HPDE6-E6E7 (cell line): Measurements from ENCODE around the gene ATP8B3.
"Not testable (repeated sequence)": the region's sequence is repeated elsewhere in the genome, so short reads cannot be mapped to it uniquely, and the experiment has no call there.

ENCODE experiments used
- DNase-seq: peaks from one replicate; pipeline ENCODE4 v3.0.0; 2011; ENCODE audit warnings: missing footprints; ENCODE audit errors: extremely low spot score

Gene ATP8B3

DNA sequence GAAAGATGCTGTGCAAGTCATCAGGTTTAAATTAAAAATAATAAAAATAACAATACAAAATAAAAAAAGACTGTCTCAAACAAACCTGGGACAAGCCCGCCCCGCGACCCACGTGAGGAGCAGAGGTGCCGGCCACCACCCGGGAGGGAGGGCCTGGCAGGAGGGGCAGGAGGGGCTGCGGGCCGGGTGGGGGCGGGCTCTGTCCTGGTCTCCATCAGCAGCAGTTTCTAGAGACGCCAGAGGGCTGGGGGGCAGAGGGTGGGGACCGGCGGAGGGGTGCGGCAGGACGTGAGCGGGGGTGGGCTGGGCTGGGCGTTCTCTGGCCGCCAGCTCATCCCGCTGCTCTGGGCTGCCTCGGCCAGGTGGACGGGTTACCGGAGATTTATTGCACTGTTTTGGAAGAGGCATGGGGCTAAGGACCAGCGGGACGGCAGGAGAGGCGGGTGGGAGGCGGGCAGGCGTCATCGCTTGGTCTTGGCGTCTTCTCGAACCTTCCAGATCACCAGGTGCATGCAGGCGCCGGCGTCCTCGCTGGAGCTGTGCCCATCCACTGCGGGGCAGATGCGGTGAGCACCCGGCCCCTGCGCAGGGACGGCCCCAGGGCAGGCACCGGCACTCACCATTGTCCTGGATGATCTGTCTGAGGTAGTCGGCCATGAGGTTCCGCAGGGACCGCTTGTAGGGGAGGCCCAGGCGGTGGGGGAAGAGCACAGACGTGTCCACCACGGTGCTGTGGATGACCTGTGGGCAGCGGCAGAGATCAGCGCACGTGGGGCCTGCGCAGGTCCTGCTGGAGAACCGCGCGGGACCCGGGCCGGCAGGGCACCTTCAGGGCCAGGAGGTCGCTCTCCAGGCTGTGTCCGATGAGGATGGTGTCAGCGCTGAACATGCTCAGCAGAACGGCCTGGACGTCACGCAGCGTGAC lies 3.8 kb upstream of the ATP8B3 start:
- no peak for DNase-seq

DNA sequence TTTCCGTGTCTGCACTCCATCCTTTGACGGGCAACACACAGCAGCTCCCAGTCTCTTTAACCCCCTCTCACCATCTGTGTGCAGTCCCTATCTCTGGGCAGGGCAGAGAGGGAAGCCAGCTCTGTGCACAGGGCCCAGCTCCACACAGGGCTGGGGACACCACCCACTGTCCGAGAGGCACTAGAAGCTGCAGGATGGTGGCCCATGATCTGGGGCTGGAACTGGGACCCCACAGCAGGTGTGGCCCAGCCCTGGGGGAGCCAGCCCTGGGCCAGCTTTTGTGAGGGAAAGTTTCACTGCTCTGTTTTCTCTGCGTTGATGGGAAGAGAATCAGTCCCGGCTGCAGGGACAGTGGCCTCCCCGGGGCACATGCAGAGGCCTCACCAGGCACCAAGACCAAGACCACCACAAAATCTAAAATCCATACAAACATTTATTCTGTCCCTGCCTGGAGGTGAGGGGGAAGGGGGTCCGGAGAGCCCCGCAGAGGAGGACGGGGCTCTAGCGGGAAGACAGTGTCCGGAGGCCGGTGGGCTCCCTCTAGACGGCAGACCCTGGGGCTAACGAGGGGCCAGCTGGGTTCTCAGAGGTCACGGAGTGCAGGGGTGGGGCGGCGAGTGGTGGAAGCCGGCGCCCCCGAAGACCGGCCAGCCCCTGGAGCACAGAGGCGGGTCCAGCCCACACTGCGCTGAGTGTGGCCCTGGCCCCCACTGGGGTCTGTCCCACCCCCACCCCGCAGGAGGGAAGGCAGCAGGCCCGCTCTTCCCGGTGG lies 2.9 kb upstream of the ATP8B3 start:
- DNase-seq, result no peak

DNA sequence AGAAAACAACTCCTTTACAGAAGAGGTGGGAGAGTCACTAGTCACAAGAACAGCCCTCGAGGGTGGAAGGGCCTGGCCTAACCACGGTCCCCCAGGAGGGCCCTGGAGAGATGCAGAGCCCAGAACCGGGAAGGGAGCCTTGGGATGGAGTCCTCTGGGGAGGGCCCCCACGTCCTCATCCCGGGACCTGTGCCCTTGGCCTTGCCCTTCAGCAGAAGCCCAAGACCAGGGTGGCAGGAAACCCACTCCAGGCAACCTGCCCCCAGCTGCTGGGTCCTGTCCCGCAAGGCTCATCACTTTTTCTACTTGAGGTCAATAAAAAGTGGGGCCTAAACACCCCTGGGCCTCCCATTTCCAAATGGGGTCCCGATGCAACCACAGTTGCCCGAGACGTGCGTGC lies 2.3 kb upstream of the ATP8B3 start:
- DNase-seq, result no peak

DNA sequence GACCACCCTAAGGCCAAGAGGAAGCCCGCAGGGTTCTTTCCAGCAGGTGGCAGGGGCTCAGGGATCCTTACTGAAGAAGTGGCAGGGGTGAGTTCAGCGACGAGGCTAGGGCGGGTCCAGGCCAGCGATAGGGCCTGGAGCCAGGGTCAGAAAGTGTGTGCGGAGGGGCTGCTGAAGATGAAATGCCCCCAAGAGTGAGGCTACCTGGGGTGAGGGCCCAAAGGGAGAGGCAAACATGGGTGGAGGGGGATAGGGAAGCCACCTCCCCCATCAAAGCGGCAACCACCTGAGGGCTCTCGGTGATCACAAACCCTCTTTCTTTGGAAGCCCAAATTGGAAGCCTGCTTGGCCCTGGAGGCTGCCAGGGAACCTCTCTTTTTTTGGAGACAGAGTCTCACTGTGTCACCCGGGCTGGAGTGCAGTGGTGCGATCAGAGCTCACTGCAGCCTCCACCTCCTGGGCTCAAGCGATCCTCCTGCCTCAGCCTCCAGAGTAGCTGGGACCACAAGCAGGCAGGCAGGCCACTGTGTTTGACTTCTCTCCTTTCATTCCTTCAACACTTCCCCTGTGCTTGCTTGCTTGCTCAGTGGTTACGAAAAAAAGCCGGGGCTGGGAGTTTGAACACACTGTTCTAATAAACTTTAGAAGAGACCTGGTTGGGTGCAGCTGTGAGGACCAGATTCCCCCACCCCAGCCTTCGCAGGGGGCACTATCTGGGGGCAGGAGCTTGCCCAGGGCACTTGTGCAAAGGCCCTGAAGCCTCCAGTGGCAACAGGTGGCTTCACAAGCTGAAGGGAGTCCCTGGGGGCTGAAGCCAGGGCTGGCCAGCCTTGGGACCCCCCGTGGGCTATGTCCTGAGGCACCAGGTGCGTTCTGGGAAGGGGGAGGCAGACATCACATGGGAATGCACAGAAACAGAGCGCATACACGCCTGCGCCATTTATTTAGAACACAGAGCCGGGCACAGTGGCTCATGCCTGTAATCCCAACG lies 1.4 kb upstream of the ATP8B3 start:
- no peak for DNase-seq

DNA sequence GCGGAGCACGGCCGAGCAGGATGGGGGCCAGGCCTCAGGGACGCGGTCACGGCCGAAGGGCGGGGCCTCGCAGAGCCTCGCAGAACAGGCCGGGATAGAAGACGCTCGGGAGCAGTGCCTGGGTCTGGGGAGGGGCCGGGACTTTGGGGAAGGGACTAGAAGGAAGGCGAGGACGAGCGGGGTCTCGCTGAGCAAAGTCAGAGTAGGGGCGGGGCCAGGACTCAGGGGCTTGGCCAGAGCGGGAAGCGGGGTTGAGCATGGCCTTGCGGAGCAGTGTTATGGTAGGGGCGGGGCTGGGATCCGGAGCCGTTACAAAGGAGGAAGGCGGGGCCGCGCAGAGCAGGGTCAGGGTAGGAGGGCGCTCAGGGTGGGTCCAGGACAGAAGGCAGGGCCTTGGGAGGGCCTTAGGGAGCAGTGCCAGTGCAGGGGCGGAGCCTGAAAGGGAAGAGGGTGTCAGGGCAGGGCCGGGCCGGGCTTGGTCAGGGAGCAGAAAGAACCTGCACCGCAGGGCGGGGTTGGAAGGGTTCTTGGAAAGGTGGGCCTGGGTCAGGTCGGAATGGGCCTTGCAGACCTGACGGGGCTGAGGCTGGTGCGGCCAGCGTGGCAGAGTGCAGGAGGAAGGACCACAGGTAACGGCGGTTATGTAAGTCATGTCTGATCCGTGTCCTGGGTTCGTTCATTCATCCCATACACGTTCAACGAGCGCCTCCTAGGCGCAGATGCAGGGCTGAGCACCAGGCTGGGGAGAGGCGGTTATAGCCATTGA lies 533 bp upstream of the ATP8B3 start:
- DNase-seq, result peak; percentile 96

DNA sequence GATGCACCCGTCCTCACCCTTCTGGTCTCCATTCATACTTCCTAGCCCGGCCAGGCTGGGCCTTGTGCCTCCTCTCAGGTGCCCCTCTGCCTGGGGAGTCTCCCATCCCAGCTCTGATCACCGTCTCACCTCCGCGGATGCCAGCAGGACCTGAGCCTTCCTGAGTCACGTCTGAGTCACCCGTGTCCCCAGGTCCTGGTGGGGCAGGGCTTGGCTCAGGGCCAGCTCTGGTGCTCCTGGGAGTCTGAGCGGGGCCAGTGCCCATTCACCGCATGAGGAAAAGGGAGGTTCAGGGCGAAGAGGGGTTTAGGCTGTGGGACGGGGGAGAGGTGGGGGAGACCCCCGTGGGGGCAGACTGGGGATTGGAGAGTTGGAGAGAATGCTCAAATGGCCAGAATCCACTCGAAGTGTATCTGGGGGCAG lies 593 bp downstream of the ATP8B3 start:
- DNase-seq, result peak; percentile 95

DNA sequence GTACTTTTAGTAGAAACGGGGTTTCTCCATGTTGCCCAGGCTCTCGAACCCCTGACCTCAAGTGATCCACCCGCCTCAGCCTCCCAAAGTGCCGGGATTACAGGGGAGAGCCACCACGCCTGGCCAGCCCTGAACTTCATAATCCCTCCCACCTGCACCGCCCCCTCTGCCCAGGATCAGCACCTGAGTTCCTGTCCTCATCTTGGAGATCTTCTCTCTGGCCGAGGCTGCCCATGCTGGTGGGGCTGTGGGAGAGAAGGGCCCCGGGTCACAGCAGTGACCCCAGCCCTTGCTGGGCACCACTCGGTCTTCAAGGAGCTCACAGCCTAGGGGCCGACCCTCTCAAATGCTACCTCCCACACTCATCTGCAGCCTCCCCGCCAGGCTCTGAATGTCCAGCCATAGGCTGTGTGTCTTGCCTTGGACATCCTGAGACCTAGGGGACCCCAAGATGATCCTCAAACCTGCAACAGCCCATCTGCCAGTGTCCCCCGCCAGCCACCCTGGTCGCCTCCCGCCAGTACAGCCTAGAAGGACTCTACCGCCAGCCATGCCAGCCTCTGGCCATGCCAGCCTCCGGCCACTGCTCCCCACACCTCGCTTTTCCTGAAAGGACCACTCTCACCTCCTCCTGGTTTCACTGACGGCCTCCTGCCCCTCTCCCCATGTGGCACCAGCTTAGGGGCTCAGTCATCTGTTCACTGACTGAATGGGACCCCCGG lies 1.5 kb downstream of the ATP8B3 start:
- no peak for DNase-seq

DNA sequence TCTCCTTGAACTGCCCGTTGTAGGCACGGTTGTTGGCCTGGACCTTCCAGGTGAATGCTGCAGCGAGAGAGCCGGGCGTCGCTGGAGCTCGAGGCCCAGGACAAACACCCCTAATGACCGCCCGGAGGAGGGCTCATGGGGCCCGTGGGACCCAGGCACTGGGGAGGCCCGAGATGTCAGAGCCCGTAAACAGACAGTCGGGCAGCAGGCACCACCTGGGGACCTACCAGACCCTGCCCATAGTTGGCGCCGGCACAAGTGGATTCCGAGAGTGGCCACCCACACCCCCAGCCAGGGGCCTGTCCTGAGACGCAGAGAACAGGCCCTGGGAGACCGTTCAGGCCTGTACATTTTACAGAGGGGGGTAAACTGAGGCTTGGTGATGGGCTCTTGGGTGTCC lies 2.4 kb downstream of the ATP8B3 start:
- DNase-seq, result no peak

DNA sequence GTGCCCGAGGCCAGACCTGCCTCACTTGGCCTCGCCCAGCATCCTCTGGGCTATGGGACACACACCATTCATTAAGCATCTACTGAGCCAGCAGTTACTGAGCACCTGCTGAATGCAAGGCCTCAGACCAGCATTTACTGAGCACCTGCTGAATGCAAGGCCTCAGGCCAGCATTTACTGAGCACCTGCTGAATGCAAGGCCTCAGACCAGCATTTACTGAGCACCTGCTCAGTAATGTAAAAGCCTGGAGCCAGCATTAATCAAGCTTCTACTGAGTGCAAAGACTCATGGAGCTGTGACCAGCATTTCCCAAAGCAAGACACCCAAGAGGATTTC lies 3.7 kb downstream of the ATP8B3 start:
- no peak for DNase-seq

DNA sequence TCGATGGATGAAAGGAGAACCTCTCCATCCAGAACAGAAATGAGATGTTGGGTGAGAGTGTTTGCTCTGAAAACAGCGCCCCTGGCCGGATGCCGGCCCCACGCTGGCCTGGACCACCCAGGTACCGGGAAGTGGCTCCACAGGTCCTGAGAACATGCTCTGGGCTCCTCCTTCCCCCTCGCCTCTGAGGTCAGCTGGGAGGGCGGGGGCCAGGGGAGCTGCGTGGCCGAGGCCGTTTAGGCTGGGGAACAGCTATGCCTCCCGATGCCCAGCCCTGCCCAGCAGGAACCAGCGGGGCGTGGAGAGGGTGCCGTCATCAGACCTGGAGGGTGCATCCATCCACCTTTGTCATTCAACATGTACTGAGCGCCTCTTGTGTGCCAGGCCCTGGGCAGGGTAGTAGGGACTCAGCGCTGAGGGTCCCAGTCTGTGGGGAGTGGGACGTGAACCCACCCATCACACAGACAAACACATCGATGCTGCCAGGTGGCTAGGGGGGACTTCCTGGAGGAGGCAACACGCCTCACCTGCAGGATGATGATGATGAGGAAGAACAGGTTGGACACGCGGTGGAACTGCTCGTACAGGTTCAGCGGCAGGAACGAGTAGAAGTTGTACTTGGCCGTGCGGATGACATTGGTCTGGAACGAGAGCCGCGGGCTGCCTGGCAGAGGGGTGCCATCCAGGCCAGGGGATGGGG lies 4.2 kb downstream of the ATP8B3 start:
- DNase-seq, result no peak

DNA sequence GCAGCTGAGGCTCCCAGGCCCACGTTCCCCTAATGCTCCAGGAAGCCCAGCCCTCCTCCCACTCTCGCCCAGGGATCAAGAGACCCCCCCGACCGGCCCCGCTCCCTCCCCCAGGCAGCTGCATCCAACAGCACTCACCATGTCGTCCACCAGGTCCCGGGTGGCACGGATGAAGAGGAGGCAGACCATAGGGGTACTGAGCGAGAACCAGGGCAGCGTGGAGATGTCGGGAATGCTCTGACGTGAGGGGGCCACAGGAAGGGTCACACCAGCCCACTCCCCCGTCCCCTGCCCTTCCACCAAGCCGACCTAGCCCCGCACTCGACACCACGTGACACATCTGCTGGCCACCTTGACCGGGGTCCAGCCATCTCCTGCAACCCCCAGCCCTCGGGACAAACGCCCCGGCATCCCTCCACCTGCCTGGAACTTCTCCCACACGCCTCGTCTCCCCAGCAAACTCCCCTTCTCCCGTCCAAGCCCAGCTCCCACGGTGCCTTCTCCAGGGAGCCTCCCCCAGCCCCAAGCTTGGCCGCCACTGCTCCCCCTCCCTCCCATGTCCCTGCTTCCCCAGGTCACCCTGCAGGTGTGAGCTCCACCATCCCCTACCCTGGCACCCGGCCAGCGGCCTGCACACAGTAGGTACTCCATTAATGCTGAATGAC lies 4.9 kb downstream of the ATP8B3 start:
- DNase-seq, result no peak

DNA sequence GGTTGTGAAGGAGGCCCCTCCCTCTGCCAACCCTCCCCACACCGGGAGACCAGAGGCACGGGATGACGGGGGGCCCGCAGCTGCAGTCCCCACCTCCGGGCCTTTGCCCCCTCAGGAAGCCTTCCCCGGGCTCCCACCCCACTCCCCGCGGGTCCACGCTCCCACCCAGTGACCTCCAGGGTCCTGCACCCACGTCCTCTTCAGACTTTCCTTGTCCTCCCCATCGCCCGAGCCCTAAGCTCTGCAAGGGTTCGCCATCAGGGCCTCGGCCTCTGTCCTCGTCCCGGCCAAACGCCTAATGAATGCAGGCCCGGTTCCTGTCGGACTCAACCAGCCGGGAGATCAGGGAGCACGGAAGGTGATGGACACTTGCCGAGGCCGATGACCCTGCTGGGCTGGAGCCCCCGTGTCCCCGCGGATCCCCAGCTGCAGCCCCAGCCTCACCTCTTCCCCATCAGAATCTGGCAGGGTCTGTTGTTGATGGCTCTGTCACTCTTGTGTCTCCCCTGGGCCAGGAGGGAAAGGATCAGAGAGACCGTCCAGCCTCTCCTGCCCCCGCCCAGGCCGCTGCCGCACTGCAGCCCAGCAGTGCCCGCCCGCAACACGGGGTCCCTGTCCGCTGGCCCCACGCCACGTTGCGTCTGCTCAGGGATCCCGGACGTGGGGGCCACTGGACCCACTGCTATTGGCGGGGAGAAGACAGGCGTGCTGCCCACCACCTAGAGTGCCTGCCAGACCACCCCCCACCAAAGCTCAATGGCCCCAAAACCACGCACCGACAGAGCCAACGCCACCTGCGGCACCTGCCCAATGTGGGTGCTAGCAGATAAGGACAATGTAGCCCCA lies 5.7 kb downstream of the ATP8B3 start:
- DNase-seq, result no peak

DNA sequence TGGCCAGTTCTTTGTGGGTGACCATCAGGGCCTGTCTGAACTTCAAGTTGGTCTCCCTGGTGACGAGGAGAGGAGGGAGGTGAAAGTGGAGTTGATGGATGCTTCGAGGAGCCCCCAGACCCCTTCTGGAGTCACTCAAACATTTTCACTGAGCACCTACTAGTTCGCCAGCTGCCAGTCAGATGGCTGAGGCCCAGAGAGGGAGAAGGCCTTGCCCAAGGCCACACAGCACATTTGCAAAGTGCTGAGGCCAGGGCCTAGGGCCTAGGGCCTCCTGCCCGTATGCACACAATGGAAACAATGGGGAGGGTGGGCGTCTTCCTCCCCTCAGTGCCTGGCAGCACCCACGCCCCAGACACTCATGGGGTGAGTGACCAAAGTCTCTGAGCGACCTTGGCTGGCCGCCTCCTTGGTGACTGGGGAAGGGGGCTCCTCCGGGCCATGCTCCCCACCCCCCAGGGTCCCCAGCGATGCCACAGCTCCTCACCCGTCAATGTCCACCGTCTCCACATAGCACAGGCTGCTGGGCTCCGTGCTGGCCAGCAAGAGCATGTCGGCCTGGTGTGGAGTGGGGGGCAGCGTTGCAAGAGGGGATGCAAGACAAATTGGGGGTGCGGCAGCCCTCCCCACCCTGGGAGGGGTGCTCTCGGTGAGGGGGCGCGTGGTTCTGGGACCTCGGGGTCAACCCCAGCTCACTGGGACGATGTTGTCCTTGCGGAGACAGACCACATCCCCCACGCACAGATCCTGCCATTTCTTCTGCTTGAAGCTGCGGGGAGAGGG lies 6.5 kb downstream of the ATP8B3 start:
- no peak for DNase-seq

DNA sequence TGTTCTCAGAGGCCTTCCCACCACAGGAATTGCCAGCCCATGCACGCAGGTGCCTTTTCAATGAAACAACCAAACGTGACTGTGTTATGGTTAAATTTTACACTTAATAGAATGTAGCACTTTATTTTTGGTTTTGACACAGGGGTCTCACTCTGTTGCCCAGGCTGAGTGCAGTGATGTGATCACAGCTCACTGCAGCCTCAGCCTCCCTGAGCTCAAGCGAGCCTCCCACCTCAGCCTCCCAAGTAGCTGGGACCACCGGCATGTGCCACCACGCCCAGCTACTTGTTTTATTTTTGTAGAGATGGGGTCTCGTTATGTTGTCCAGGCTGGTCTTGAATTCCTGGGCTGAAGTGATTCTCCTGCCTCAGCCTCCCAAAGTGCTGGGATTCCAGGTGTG lies 7.2 kb downstream of the ATP8B3 start:
- no peak for DNase-seq

DNA sequence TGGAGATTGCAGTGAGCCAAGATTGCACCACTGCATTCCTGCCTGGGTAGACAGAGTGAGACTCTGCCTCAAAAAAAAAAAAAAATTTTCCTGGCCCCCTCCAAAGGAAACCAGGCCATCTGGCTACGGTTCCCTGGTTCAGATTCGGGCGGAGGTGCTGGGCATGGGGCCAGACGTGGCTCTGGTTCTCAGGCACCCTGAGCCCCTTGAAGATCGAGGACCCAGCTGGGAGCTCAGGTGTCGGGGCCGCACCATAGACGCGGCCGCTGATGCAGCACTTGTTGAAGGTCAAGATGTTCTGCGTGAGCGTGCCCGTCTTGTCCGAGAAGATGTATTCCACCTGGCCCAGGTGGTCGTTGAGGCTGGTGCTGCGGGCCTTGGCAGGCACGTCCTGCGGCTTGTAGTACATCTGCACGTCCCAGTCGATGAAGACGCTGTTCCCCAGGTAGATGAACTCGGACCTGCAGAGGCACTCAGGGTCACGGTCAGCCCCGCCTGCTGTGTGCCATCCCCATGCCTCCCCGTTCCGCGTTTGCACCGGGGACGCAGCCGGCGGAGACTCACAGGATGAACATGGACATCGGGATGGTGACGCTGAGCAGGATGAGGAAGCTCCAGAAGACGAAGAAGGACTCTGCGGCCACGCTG lies 12.3 kb downstream of the ATP8B3 start:
- DNase-seq, result no peak

DNA sequence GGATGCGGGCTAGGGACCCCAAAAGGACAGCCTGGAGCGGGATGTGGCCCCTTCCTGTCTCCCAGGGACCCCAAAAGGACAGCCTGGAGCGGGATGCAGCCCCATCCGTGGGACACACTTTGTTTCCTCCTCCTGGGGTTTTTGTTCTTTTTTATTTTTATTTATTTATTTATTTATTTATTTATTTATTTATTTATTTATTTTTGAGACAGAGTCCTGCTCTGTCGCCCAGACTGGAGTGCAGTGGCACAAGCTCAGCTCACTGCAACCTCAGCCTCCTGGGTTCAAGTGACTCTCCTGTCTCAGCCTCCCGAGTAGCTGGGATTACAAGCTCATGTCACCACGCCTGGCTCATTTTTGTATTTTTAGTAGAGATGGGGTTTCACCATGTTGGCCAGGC lies 14.8 kb downstream of the ATP8B3 start:
- not testable (repeated sequence) for DNase-seq
